Fibroblast of mammary gland (primary cell): Measurements from ENCODE around the gene SLC4A9.

Experiments
- DNase-seq: peaks from one replicate; pipeline ENCODE4 v3.0.0-alpha.2; 2010; ENCODE audit warnings: low read depth
- H3K4me3 ChIP-seq: 2 replicates; pipeline ENCODE4 v1.5.1; 2011; ENCODE audit warnings: low read depth, mild to moderate bottlenecking, low read length, moderate library complexity; ENCODE audit not compliant: control insufficient read depth
- TF ChIP-seq, protein P1 (sequence below): conservative IDR thresholded peaks from 2 replicates; pipeline ENCODE4 v1.5.1; 2011; ENCODE audit warnings: low read depth, low read length, inconsistent platforms; ENCODE audit not compliant: control insufficient read depth, insufficient read depth

Gene SLC4A9

DNA sequence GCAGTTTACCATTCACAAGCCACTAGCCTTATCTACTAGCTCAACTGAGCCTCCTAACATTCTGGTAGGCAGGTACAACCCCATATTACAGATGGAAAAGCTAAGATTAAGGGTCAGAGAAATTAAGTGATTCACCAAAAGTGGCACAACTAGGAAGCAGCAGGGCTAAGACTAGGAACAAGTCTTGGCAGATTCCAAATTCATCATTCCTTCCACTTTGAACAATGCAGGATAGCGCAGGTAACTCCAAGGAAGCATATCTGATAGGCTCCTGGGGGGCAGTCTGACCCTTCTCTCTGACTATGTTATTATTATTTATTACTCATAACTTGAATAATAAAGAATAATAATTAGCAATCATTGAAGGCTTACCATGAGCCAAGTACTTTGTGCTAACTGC lies 22.1 kb upstream of the SLC4A9 start:
- H3K4me3 ChIP-seq: no peak overlapping the region
- TF ChIP-seq, protein P1, sequence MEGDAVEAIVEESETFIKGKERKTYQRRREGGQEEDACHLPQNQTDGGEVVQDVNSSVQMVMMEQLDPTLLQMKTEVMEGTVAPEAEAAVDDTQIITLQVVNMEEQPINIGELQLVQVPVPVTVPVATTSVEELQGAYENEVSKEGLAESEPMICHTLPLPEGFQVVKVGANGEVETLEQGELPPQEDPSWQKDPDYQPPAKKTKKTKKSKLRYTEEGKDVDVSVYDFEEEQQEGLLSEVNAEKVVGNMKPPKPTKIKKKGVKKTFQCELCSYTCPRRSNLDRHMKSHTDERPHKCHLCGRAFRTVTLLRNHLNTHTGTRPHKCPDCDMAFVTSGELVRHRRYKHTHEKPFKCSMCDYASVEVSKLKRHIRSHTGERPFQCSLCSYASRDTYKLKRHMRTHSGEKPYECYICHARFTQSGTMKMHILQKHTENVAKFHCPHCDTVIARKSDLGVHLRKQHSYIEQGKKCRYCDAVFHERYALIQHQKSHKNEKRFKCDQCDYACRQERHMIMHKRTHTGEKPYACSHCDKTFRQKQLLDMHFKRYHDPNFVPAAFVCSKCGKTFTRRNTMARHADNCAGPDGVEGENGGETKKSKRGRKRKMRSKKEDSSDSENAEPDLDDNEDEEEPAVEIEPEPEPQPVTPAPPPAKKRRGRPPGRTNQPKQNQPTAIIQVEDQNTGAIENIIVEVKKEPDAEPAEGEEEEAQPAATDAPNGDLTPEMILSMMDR: no peak
- no peak for DNase-seq

DNA sequence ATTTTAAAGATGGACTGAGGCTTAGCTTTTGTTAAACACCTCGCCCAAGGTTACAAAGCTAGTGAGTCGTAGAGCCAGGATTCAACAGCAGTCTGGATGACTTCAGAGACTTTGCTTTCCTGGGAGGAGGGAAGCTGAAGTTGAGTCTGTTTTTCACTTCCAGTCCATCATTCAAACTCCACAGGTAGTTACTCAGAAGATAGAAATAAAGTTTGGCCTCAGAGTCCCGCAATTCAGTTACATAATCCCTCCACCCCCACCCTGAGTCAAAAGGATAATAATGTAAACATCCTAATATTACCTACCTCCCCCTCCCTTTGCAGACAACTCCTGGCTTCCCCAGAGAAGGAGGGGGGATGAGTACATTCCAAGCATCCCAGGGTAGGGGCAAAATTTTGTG lies 21.7 kb upstream of the SLC4A9 start:
- peak; percentile 37 for DNase-seq
- TF ChIP-seq, protein P1: no peak
- H3K4me3 ChIP-seq: no peak overlapping the region

DNA sequence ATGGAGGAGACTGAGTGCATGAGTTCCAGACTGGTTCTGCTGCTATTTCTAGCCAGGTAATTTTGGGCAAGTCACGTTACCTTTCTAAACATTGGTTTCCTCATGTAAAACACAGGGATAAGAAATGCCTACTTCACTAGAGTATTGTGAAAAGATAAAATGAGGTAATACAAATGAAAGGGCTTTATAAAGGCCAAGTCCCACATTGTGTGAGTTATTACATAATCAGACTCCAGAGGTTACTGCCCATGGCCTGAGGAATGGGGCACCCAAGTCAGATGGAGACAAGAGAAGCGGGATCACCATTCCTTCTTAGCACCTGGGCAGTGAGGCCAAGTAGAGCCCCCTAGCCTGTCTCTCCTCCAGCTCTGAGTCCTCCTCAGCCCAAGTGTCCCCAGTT lies 21.1 kb upstream of the SLC4A9 start:
- no peak overlapping the region for H3K4me3 ChIP-seq
- TF ChIP-seq, protein P1: no peak
- no peak for DNase-seq

DNA sequence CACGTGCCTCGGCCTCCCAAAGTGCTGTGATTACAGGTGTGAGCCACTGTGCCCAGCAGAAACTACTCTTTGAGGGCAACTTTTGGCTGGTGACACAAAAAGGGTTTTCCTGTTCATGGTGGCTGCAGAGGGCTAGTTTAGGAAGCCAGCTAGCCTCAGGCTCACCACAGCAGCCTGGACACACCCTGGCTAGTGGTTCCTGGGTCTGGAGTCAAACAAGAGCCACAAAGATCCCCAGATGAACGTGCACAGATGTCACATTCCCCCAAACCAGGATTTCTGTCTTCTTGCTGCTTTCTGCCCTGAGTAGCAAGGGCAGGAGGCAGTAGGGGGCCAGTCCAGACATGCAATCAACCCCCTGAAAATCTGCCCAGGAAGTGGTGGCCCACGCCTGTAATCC lies 20.4 kb upstream of the SLC4A9 start:
- TF ChIP-seq, protein P1: no peak
- no peak for DNase-seq
- no peak overlapping the region for H3K4me3 ChIP-seq

DNA sequence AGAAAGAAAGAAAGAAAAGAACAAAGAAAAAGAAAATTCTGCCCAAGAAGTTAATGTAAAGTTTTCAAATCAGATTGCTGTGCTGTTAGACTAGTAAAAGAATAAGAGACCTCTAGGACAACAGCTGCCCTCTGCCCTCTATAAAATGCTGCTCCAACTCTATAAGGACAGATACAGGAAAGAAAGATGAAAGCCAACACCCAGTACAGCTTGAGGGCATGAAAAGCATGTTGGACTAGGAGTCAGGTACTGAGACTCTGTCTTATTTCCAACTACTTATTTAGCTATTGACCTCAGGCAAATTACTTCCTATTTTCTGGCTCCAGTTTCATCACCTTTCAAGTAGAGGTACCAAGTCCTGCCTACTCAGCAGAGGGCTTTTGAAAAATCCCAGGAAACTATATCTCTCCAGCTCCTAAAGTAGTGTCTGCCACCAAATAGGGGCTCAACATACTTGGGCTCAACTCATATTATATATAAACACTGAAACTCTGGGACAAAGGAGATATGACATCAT lies 19.3 kb upstream of the SLC4A9 start:
- no peak for DNase-seq
- TF ChIP-seq, protein P1: no peak
- no peak overlapping the region for H3K4me3 ChIP-seq

DNA sequence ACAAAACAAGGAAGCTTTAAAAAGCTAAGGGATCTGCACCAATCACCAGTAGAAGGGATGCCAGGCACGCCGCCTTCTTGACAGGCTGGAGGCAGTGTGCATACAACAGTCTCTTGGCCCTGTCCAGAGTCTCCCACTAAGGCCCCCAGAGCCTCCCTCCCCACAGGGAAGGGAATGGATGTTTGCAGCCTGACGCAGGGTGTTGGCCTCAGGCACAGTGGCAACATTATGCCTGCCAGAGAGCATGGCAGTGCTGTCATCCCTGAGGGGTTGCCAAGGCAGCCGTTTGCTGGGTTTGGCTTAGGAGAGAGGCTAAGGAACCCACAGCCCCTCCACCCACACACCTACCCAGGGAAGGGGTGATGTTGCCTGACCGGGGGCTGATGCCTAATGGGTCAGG lies 18.4 kb upstream of the SLC4A9 start:
- no peak overlapping the region for H3K4me3 ChIP-seq
- no peak for DNase-seq
- TF ChIP-seq, protein P1: no peak

DNA sequence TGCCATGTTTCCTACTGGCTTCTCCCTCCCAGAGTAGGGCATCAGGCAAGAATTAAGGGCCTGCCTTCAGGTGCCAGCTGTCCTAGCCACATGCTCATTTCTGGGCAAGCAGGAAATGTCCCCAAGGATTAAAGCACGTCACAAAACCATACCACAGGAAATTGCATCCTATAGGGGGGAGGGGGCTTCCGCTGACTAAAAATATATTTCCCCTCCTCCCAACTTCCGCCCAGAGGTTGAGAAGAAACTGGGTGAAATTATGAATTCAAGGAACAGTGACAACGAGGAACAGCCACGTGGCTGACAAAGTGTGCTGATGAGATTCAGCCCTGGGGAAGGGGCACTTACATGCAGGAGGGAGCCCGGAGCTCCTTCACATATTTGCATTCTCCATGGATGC lies 17.7 kb upstream of the SLC4A9 start:
- TF ChIP-seq, protein P1: no peak
- DNase-seq: no peak
- H3K4me3 ChIP-seq: no peak overlapping the region
